Left renal cortex interstitium (tissue), 4 donors: ENCODE data around the gene OR1S2. TPM values are rescaled to one million over a fixed set of nuclear protein-coding genes. Genes with fewer than 3 reads are reported as not detected.
"Not testable (repeated sequence)": the region's sequence is repeated elsewhere in the genome, so short reads cannot be mapped to it uniquely, and the experiment has no call there.

Experiments used
- DNase-seq, 4 donors: peaks; one replicate each; pipeline ENCODE4 v3.0.0-alpha.2; 2013; ENCODE audit warnings: low read depth in 4 of 4, low spot score in 2 of 4, missing footprints in 1 of 4
- polyA plus RNA-seq, 4 donors: library from polyadenylated mRNA; unstranded; fragments of 120-200 nt; gene quantifications; one replicate each; pipeline ENCODE4 v1.2.1, GENCODE V29; 2013; ENCODE audit not compliant: insufficient read length in 4 of 4

OR1S2 gene
- polyA plus RNA-seq: not detected

- no peak for DNase-seq
These were observed at the start of gene OR1S2 for GRCh38 chr11:58204042-58204441. OR1S2 (minus strand) TSS chr11:58204142; CDS start chr11:58204142, 0 bp downstream.

GRCh38 chr11:58243954-58244353 lies 40.0 kb upstream of the OR1S2 start:
- DNase-seq: no peak

- DNase-seq: no peak
These were observed 24.1 kb upstream of the OR1S2 start for GRCh38 chr11:58227956-58228615.

GRCh38 chr11:58222721-58223120 lies 18.8 kb upstream of the OR1S2 start:
- no peak for DNase-seq

- DNase-seq: no peak
These were observed 12.5 kb upstream of the OR1S2 start for GRCh38 chr11:58216476-58216875.

GRCh38 chr11:58212420-58212819 lies 8.5 kb upstream of the OR1S2 start, which contains the start of gene OR1S1:
OR1S1 (plus strand) TSS chr11:58212720.
- DNase-seq: not testable (repeated sequence)

- no peak for DNase-seq
These were observed 4.7 kb downstream of the OR1S2 start for GRCh38 chr11:58199271-58199670.

- DNase-seq: no peak
These were observed 8.0 kb downstream of the OR1S2 start for GRCh38 chr11:58195939-58196338.

GRCh38 chr11:58193391-58193790 lies 10.6 kb downstream of the OR1S2 start:
- no peak for DNase-seq

GRCh38 chr11:58192229-58192628 lies 11.7 kb downstream of the OR1S2 start:
- no peak for DNase-seq

- no peak for DNase-seq
These were observed 15.2 kb downstream of the OR1S2 start, which contains the start of gene OR9Q2 for GRCh38 chr11:58188770-58189169. OR9Q2 (plus strand) TSS chr11:58189070; CDS start chr11:58190491, 1,421 bp downstream.

- no peak for DNase-seq
These were observed 17.0 kb downstream of the OR1S2 start for GRCh38 chr11:58186938-58187337.

GRCh38 chr11:58179648-58180047 lies 24.3 kb downstream of the OR1S2 start:
- no peak for DNase-seq

- DNase-seq: no peak
These were observed 25.5 kb downstream of the OR1S2 start for GRCh38 chr11:58178444-58178843.

GRCh38 chr11:58177409-58178054 lies 26.4 kb downstream of the OR1S2 start:
- DNase-seq: no peak

GRCh38 chr11:58165504-58166106 lies 38.3 kb downstream of the OR1S2 start:
- no peak for DNase-seq

GRCh38 chr11:58164990-58165389 lies 39.0 kb downstream of the OR1S2 start:
- DNase-seq: no peak

GRCh38 chr11:58164389-58164788 lies 39.6 kb downstream of the OR1S2 start:
- no peak for DNase-seq
